Activated CD8-positive, alpha-beta memory T cell treated with anti-CD3 and anti-CD28 coated beads for 1 hour (primary cell): ENCODE measurements around the gene MRPS14.

ENCODE experiments used
- DNase-seq, 2 donors: peaks; one replicate each; pipeline ENCODE4 v3.0.0-alpha.2; 2020; ENCODE audit warnings: low read depth in 1 of 2; ENCODE audit errors: extremely low read depth in 1 of 2

Gene MRPS14

DNA sequence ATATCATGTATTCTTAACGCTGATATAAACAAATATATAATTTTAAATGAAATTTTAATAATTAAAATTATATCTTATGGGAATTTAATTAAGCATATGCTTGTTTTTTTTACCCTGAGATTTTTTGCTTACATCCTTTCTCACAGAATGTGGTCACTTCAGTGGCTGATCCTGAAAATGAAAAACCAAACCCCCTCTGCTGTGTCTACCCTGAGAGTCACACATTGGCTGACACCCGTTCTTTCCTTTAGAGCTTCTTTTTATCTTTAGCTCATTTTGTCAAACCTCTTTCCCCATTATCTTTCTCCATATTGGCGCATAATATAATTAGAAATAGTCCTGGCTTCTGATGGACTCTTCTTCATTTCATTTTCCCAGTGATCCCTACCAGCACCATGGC lies 34.2 kb downstream of the MRPS14 start:
- DNase-seq, result no peak

DNA sequence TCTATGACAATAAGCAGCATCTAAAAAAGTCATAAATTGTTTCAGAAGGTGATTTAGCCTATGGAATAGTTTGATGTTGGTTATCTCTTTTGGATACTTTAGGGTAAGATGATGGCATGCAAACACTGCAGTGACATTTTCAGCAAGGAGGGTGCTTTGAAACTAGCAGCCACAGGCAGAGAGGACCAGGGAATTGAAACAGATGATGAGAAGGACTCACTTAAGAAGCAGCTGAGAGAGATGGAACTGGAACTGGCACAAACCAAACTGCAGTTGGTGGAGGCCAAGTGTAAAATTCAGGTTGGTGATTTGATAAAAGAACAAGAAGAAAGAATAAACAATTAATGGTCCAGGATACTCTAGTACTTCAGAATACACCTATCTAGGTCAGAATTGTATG lies 34.7 kb downstream of the MRPS14 start:
- no peak for DNase-seq

DNA sequence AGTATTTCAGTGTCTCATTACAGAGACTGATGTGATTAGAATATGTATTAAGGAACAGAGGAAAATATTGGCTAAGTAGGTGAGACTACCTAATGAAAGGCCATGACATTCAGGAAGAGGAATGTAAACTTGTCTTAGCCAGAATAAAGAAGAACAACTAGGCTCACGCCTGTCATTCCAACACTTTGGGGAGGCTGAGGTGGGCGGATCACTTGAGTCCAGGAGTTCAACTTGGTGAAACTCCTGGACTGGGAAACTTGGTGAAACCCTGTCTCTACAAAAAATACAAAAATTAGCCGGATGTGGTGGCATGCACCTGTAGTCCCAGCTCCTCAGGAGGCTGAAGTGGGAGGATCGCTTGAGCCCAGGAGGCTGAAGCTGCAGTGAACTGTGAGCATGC lies 38.3 kb downstream of the MRPS14 start:
- DNase-seq, result no peak

DNA sequence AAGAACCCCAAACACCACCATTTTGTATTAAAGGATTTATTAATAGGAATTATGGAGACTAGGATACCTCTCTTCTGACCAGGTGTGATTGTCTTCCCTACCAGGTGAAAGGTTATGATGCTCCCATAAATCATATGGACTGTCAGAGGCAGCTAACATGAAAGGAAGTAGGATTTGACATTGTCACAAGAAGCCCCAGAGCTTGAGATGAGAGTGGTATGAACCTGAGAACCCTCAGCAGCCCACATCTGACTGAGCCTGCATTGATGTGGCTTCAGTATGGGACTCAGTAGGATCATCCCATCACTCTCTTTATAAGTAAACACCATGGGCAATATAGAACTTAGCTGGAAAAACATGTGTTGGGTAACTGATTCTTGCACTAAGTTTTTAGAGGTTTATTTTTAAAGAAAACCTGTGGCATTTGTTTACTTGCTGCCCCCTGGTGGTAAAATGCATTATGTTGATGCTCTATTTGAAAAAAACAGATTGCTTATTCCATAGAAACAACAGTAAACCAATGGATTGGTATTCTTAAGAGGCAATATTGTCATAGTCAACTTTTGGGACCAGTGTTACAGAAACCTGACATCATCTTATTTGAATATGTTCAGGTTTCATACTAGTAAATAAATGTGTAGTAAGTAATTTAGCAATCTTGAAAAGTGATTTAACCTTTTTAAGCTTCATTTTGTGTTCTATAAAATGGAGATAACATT lies 40.1 kb downstream of the MRPS14 start:
- no peak for DNase-seq

DNA sequence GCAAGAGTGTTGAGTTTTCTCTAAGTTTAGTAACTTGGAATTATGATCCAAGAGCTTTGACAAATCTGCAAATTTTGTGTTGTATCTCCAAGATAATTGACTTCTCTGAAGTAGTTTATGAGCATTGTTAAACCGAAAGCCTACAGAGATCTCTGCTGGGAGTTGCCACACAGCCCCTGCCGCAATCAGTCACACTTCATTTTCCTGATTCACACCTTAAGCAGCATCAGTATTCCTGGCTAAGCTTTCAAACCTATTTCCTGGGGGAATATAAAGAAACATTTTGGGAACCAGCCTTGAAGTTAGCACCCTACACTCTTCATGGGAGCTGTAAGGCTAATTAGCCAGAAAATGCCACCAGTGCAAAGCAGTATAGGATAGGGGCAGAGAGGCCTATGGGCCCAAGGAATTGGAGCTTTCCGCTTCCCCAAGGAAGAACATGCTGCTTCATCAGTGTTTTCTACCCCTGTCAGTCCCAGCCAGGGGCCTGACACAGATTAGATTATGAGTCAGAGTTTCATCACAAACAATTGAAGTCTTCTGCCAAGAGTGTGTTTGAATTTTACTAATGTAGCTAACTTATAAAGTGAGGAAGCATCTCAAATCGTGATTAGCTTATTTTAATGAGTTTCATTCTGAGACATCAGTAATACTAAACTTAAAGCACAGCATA lies 46.7 kb downstream of the MRPS14 start:
- no peak for DNase-seq

DNA sequence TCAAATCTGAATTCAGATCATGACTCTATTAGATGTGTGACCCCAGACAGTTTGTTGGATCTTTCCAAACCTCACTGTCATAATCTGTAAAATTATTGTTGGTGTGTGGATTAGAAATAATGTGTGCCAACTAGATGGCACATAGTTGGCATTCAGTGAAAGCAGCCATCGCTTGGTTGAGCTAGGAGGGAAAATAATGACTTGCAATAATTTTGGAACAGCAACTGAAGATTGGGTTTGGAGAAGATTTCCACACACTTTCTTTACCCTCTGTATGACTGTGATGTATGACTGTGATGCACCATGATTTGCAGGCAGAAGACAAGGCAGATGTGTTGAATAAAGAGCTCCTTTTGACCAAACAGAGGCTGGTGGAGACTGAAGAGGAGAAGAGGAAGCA lies 47.5 kb downstream of the MRPS14 start:
- DNase-seq, result no peak

DNA sequence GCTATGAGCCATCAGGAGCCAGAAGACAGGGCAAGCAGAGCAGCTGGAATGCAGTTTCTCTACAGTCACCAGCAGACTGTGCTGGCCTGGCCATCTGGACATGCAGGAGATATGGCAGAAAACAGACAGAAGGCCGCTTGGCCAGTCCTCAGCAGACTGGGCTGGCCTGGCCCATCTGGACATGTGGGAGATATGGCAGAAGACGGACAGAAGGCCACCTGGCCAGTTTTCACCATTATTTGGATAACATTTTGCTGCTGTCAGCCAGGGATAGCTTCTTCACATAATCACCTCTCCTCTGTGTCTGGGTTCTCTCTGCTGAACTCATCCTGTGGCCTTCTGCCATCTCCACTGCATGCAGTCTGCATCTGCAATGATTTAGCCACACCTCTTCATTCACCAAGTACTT lies 48.5 kb downstream of the MRPS14 start:
- DNase-seq, result no peak

DNA sequence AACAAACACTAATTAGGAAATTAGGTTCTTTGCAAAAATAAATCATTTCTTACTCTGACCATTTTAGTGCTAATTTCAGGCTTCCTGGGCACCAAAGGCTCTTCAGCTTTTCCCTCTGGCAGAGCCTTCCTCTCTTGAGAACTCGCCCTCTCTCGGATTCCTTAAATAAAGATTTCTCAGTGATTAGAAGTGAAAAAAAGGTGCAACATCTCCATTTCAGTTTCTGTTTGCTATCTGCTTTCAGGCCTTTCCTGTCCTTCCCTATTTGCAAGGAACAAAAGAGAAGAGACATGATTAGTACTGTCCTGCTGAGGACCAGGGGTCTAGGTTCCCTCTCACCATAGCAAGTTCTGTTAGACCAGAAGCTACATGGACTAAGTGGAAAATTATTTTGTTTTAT lies 51.3 kb downstream of the MRPS14 start:
- DNase-seq, result no peak

DNA sequence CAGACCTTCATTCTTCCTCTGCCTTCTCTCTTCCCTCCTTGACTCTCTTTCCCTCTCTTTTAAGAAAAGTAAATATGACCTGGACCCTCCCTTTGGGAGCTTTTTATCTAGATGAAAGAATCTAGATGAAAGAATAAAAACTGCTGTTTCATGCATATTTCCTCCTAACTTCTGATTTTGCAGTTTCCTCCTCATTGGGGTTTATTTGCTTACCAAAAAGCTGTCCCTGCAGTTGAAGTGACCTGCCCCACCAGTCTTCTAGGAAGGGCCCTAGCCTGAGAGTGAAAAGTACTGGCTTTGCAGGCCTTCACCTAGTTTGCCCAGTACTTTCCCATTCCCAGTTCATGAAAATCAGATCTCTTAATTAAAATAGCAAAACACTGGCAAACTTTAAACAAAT lies 51.8 kb downstream of the MRPS14 start:
- DNase-seq, result no peak

DNA sequence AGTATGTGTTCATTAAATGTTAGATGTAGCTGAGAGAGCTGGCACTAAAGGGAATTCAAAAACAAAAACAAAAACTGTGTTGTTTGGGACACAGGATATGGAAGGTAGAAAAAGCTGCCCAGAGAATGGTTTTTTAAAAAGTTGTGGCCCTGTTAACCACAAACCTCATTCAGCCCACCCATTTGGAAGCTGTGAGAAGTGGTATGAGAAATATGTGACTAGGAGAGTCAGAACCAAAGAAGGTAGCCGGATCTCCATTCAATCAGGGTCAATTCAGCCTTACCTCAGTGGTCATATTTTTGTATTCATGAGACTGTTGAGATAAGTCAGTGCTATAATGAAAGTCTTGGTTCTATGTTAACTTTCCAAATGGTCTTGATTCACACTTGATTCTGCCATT lies 53.2 kb downstream of the MRPS14 start:
- DNase-seq, result no peak

DNA sequence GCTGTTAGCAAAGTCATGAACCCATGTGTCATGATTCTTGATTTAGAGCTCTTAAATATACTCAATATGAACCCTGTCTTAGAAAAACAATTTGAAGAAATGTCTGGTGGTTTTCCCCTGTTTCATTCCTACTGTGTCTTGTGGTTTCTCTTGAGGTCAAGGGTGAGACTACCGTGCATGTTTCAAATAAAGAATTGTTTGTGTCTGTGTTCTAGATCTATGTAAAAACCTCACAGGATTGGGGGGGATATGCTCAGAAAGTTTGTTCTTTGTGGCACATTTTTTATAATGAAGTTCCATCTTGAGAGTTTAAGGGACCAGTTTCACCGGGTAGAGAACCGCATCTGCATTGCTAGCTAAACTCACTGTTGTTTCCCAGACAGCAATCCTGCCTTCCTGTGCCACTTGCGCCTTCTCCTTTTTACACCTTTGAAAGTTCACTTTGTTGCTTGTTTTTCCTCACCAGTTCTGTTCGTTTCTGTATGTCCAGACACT lies 54.4 kb downstream of the MRPS14 start:
- no peak for DNase-seq

DNA sequence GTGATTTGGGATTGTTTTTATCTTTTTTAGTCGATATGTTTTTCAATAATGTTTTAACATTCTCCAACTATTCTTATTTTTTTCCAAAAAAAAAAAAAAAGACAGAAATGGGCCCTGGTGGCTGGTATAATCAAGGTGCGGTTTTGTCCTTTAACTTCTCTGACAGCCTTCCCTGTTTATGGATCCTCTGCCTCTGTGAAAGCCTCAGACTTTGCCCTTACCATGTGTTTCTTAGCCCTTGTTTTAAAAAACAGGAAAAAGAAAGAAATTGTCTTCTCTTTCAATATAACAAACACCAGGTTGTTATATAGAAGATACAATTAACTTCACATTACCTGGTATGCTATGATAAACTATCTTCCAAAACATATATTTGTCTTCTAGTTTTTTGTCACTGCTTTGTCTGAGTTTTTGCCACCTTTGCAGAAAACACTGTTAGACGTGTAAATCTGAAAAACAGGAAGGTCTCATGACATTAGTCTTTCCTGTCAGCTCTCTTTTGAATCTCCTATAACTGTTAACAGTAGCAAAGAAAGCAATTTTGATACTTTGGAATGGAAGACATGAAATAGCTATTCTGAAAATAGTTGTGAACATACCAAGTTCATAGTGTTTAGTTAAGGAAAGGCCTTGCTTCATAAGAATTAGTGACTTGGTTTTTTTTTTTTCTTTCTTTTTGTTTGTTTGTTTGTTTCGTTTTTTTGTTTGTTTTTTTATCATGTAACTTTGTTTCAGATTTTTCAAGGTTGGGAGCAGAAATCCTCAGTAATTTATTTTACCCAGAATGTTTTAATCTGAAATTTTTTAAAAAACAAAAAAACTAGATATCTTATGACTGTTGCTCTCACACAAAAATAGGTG lies 55.1 kb downstream of the MRPS14 start:
- no peak for DNase-seq

DNA sequence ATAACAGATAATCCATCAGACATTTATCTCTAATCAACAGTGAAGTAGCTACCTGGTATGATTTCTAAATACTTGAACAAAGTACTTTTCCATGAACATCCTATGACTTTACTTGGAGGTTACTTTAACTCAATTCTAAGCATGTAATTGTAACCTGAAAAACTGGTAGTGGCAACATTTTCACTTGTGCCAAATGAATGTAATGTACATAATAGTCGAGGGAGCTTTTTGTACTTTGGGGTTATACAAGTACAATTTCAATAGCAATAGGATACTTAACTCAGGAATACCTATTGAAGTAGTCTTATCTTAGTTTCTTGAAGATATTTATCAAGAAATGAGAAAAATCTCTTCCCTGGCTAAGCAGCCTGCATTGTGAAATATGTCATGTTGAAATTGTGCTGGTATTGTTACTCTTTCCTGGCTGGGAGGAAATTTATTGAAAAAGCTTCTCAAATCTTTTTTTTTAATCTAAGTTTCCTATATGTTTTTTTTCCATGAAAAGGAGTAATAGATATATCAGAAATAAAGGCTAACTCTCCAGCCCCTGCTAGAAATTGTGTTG lies 57.1 kb downstream of the MRPS14 start:
- DNase-seq, result no peak

DNA sequence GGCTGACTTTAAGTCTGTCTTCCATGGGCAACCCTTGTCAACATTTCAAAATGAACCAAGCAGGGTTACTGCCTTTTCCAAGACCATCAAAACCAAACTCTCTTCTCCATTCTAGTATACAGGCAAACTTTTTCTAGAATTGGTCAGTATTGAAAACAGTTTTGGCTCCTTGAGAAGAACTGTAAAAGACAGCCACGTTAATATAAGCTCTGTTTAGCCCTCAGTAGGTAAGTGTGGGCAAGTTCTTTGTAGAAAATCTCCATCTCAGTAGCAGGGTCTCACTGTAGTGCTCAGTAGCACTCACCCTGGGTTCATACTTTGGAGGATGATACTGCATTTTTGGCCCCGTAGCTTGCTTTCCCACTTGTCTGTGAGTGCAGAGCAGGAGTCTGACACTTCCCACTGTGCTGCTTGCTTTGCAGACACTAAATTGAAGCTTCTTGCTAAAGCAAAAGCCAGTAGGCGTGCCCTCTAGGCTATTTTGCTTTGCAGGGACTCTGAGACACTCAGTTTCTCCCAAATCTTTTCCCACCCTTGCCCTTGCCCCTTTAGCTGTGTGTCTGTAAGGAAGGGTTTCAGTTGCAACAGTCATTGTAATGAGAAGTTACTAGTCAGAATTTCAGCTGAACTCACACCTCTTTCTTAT lies 57.7 kb downstream of the MRPS14 start:
- no peak for DNase-seq

DNA sequence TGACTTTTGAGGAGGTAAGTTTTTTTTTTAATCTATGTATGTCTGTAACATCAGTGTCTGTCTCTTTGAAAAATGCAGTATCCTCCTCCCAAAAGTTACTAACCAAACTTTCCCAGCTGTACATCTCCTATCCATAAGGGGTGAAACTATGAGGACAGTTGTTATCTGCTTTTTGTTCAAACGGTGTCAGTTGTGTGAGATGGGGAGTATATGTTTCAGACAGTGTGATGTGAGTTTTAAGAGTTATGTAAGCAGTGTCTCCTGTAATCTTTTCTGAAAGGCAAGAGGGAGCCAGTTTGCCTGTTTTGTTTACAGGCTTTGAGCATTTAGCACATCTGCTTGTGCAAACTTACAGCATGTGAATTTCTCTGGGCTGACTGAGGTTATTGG lies 58.3 kb downstream of the MRPS14 start:
- no peak for DNase-seq

DNA sequence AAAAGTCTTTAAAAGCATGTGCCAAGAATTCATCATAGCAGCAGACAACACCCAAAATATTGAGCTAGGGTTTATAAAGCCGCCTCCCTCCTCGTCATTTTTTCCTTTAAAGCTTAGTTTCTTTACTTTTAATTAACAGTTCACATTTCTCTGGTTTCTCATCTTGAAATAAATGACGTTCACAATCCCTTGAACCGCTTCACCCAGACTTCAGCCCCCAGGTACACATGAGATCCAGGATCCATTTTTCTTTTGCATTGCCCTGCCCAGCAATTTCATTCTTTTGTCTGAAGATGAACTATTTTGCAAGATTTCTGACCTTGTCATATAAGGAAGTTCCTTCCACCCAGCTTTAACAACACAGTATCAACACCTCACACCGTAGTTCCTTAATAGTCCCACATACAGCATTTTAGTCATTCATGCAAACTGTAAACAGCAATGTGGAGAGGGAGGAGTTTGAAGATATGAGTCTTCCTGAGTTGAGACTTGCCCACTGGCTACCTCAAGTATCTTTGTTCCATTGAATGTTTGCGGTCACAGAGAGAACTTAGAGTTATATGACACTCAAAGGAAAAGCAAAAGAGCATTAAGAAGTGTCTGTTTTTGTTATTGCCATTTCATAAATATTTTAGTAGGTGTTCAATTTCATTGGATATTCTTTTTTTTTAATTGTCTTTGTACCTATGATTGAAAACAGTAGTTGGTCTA lies 58.8 kb downstream of the MRPS14 start:
- DNase-seq, result no peak

DNA sequence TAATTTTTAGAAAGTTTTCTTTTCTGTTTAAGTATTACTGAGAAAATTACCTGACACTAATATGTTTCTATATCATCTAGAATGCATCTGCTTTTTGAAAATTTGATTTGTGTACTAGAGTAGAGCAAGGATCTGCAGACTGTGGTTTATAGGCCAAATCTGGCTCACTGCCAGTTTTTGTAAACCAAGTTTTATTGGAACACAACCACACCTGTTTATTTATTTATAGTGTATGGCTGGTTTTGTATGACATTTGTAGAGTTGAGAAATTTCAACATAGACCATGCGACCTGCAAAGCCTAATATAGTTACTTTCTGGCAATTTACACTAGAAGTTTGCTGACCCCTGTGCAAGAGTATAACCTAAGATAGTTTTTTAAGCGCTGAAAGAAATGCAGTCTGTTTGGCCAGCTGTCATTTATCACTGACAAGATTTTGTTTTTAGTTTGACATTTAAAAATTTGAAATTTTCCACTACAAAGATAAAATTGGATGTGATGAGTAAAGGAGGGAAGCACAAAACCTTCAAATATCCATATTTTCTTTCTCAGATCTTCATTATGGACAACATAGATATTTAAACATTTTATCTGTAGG lies 59.6 kb downstream of the MRPS14 start:
- no peak for DNase-seq
